ENCODE measurements around the gene ATP6V0C.

The ATP6V0C gene

DNA sequence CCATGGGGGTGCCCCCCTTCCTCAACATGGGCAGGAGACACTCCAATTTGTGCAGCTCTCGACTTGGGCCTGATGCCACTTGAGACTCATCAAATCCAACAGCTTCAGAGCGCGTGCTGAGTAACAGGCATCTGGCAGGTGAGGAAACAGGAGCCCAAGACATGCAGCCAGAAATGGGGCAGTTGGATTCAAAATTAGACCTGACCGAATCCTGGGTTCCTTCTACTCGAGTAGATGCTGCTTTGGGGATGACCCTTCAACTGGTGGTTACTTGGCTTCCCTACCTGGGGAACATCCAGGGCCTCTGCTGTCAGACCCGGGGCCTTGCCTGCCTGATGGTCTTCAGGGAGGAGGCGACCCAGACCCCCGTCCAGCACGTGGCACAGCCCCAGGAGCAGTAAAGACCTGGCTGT is 43.1 kb upstream of the ATP6V0C start:
- Histone ChIP-seq H3K4me3 (ENCODE audit: low read depth in 1 of 2, low read length in 2 of 2) (peak overlapping the region in 1 of 2 donors; percentile 41), H3K27me3 (ENCODE audit: low read depth, low read length) (peaks cover 28% of the 10 kb centered on the region), H3K36me3 (ENCODE audit: control insufficient read depth in 1 of 2, insufficient read depth in 2 of 2, low read length in 2 of 2) (no peaks in the 10 kb centered on the region), H3K9me3 (ENCODE audit: control insufficient read depth in 1 of 2, low read length in 2 of 2) (no peaks in the 10 kb centered on the region), H3K27ac (ENCODE audit: low read length) (no peak overlapping the region), H3K4me1 (ENCODE audit: control insufficient read depth in 1 of 2, insufficient read depth in 2 of 2, low read length in 2 of 2) (peaks cover 0 to 48% of the 10 kb centered on the region in 2 donors)

DNA sequence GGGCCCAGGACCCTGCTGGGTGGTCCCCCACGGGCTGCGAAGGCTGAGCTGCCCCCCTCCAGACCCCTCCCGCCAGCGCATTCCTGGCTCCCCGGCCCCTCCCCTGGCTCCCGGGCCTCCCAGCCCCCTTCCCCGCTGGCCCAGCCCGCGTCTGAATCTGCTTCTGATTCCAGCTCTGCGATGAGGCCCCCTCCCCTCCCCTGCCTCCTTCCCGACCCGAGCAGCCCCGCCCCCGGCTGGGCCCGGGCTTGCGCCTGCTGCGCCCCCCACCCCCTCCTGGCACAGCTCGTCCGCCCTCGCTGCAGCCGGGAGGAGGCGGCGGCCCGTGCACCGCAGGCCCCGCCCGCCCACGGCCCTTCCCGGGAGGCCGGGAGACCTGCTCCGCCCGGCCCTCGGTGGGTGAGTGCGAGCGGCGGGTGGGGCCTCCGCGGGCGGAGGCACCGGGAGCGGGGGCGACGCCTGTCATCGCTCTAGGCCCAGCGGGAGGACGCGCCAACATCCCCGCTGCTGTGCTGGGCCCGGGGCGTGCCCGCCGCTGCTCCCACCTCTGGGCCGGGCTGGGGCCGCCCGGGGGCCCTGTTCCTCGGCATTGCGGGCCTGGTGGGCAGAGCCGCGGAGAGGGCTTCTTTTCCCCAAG is 42.6 kb upstream of the ATP6V0C start, which contains the start of gene NTN3:
Gene NTN3, plus strand, starts transcription at position 282 of the 637 bp plus-strand sequence. CDS start 405 bp downstream, outside the sequence.
- peaks cover 3 to 53% of the 10 kb centered on the region in 2 donors for H3K4me1 ChIP-seq (ENCODE audit: control insufficient read depth in 1 of 2, insufficient read depth in 2 of 2, low read length in 2 of 2)

DNA sequence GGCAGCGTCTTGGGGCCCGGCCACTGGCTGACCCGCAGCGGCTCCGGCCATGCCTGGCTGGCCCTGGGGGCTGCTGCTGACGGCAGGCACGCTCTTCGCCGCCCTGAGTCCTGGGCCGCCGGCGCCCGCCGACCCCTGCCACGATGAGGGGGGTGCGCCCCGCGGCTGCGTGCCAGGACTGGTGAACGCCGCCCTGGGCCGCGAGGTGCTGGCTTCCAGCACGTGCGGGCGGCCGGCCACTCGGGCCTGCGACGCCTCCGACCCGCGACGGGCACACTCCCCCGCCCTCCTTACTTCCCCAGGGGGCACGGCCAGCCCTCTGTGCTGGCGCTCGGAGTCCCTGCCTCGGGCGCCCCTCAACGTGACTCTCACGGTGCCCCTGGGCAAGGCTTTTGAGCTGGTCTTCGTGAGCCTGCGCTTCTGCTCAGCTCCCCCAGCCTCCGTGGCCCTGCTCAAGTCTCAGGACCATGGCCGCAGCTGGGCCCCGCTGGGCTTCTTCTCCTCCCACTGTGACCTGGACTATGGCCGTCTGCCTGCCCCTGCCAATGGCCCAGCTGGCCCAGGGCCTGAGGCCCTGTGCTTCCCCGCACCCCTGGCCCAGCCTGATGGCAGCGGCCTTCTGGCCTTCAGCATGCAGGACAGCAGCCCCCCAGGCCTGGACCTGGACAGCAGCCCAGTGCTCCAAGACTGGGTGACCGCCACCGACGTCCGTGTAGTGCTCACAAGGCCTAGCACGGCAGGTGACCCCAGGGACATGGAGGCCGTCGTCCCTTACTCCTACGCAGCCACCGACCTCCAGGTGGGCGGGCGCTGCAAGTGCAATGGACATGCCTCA is 41.9 kb upstream of the ATP6V0C start:
- Histone ChIP-seq H3K27ac (ENCODE audit: low read length) (no peak overlapping the region), H3K27me3 (ENCODE audit: low read depth, low read length) (peaks cover 28% of the 10 kb centered on the region), H3K9me3 (ENCODE audit: control insufficient read depth in 1 of 2, low read length in 2 of 2) (no peaks in the 10 kb centered on the region), H3K36me3 (ENCODE audit: control insufficient read depth in 1 of 2, insufficient read depth in 2 of 2, low read length in 2 of 2) (no peaks in the 10 kb centered on the region), H3K4me1 (ENCODE audit: control insufficient read depth in 1 of 2, insufficient read depth in 2 of 2, low read length in 2 of 2) (peaks cover 3 to 55% of the 10 kb centered on the region in 2 donors), H3K4me3 (ENCODE audit: low read depth in 1 of 2, low read length in 2 of 2) (peak overlapping the region in 1 of 2 donors; percentile 41)

More for the DNA sequence above, 42.6 kb upstream of the ATP6V0C start, which contains the start of gene NTN3:
- Histone ChIP-seq H3K36me3 (ENCODE audit: control insufficient read depth in 1 of 2, insufficient read depth in 2 of 2, low read length in 2 of 2) (no peaks in the 10 kb centered on the region), H3K4me3 (ENCODE audit: low read depth in 1 of 2, low read length in 2 of 2) (peak within 1 kb of the TSS in 1 of 2 donors; percentile 41), H3K27me3 (ENCODE audit: low read depth, low read length) (peaks cover 28% of the 10 kb centered on the region), H3K27ac (ENCODE audit: low read length) (no peak within 1 kb of the TSS), H3K9me3 (ENCODE audit: control insufficient read depth in 1 of 2, low read length in 2 of 2) (no peaks in the 10 kb centered on the region)

DNA sequence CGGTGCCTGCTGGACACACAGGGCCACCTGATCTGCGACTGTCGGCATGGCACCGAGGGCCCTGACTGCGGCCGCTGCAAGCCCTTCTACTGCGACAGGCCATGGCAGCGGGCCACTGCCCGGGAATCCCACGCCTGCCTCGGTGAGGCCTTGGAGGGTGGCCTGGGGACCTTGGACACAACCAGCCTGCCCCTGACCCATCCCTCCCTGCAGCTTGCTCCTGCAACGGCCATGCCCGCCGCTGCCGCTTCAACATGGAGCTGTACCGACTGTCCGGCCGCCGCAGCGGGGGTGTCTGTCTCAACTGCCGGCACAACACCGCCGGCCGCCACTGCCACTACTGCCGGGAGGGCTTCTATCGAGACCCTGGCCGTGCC is 41.3 kb upstream of the ATP6V0C start:
- H3K4me1 ChIP-seq (ENCODE audit: control insufficient read depth in 1 of 2, insufficient read depth in 2 of 2, low read length in 2 of 2): peaks cover 3 to 55% of the 10 kb centered on the region in 2 donors
- H3K27me3 ChIP-seq (ENCODE audit: low read depth, low read length): peaks cover 28% of the 10 kb centered on the region
- no peak overlapping the region for H3K4me3 ChIP-seq (ENCODE audit: low read depth in 1 of 2, low read length in 2 of 2)
- H3K27ac ChIP-seq (ENCODE audit: low read length): no peak overlapping the region
- no peaks in the 10 kb centered on the region for H3K36me3 ChIP-seq (ENCODE audit: control insufficient read depth in 1 of 2, insufficient read depth in 2 of 2, low read length in 2 of 2)
- H3K9me3 ChIP-seq (ENCODE audit: control insufficient read depth in 1 of 2, low read length in 2 of 2): no peaks in the 10 kb centered on the region

DNA sequence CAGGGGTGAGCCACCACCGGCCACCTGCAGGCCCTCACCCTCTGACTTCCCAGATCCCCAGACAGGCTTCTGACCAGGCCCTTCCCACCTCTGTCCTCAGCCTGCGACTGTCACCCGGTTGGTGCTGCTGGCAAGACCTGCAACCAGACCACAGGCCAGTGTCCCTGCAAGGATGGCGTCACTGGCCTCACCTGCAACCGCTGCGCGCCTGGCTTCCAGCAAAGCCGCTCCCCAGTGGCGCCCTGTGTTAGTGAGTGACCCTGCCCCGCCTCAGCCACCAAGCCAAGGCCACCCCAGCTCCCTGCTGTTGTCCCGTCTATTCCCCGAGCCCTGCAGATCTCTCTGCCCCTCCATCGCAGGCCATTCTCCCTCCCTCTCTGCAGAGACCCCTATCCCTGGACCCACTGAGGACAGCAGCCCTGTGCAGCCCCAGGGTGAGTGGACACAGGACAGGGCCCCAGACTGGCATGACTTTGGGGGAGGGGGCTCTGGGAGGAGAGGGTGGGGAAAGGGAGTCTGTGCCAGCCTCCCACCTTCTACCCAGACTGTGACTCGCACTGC is 40.8 kb upstream of the ATP6V0C start:
- Histone ChIP-seq H3K4me1 (ENCODE audit: control insufficient read depth in 1 of 2, insufficient read depth in 2 of 2, low read length in 2 of 2) (peaks cover 3 to 52% of the 10 kb centered on the region in 2 donors), H3K27me3 (ENCODE audit: low read depth, low read length) (peaks cover 28% of the 10 kb centered on the region), H3K27ac (ENCODE audit: low read length) (no peak overlapping the region), H3K9me3 (ENCODE audit: control insufficient read depth in 1 of 2, low read length in 2 of 2) (no peaks in the 10 kb centered on the region), H3K4me3 (ENCODE audit: low read depth in 1 of 2, low read length in 2 of 2) (no peak overlapping the region), H3K36me3 (ENCODE audit: control insufficient read depth in 1 of 2, insufficient read depth in 2 of 2, low read length in 2 of 2) (no peaks in the 10 kb centered on the region)

DNA sequence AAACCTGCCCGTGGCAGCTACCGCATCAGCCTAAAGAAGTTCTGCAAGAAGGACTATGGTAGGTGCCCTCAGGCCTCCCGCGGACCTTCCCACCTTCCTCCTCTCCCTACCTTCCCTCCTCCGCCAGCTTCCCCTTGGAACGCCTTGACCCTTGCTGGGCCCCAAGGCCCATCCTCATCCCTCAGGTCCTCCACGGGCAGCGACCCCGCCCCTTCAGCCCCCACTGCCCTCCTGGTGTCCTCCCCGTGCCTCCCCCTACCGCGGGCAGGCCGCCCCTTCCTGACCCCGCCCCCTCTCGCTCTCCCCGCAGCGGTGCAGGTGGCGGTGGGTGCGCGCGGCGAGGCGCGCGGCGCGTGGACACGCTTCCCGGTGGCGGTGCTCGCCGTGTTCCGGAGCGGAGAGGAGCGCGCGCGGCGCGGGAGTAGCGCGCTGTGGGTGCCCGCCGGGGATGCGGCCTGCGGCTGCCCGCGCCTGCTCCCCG is 40.3 kb upstream of the ATP6V0C start:
- Histone ChIP-seq H3K36me3 (ENCODE audit: control insufficient read depth in 1 of 2, insufficient read depth in 2 of 2, low read length in 2 of 2) (no peaks in the 10 kb centered on the region), H3K4me3 (ENCODE audit: low read depth in 1 of 2, low read length in 2 of 2) (peak overlapping the region in 1 of 2 donors; percentile 39), H3K27ac (ENCODE audit: low read length) (no peak overlapping the region), H3K9me3 (ENCODE audit: control insufficient read depth in 1 of 2, low read length in 2 of 2) (no peaks in the 10 kb centered on the region), H3K4me1 (ENCODE audit: control insufficient read depth in 1 of 2, insufficient read depth in 2 of 2, low read length in 2 of 2) (peaks cover 3 to 47% of the 10 kb centered on the region in 2 donors), H3K27me3 (ENCODE audit: low read depth, low read length) (peaks cover 28% of the 10 kb centered on the region)

DNA sequence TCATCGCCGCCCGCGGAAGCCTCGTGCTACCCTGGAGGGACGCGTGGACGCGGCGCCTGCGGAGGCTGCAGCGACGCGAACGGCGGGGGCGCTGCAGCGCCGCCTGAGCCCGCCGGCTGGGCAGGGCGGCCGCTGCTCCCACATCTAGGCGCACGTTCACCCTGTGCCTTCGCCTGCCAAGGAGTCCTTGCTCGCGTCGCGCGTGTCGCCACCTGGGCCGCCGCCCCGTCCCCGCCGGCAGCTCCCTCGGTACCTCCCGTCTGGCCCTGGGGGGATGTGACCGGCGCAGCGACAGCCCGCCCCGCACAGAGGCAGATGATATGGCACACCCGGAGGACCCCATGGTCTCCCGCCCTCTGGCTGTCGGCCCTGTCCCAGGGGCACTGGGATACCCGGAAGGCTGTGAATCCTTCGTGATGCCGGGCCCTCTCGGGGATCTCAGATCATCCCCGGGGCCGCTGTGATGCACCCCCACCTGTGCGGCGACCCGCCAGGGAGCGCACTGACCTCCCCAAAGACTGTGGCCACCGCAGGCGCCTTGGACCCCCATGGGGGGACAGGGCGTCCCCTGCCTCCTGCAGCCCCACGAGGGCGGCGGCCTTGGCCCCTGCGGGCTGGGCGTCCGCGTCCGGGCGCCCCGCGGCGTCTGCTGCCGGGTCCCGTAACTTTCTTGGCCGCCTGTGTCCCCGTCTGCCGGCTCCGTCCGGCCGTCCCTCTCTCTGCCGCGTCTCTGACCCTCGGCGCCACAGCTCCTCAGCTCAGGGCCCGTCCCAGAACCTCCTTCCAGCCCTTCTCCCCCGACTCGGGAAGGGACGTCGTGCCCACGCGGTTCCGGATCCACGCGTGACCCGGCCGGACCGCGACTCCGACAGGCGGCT is 39.5 kb upstream of the ATP6V0C start:
- Histone ChIP-seq H3K9me3 (ENCODE audit: control insufficient read depth in 1 of 2, low read length in 2 of 2) (no peaks in the 10 kb centered on the region), H3K36me3 (ENCODE audit: control insufficient read depth in 1 of 2, insufficient read depth in 2 of 2, low read length in 2 of 2) (no peaks in the 10 kb centered on the region), H3K4me3 (ENCODE audit: low read depth in 1 of 2, low read length in 2 of 2) (peak overlapping the region; percentile 50 to 77), H3K27me3 (ENCODE audit: low read depth, low read length) (peaks cover 24% of the 10 kb centered on the region), H3K4me1 (ENCODE audit: control insufficient read depth in 1 of 2, insufficient read depth in 2 of 2, low read length in 2 of 2) (peaks cover 3 to 39% of the 10 kb centered on the region in 2 donors), H3K27ac (ENCODE audit: low read length) (no peak overlapping the region)

DNA sequence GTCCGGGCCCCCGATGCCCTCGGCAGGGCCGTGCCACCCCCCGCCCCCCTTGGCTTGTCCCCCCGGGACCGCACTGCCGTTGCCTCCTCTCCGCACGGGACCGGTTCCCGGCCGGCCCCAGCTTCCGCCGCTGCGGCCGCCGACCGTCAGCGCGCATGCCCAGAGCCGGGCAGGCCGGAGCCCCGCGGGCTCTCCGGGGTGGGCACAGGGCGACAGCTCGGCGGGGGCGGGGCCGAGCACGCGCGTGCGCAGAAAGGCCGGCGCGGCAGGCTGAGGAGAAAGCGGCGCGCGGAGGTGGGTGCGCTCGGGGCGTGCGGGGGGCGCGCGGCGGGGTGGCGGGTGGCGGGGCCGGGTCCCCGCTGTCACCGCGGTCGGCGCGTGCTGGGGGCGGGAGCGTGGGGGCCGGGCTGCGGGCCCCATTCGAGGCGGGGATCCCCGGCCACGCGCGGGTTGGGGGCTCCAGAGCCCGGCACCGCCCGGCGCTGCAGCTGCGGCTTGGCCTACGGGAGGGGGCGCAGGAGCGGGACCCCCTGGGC is 38.8 kb upstream of the ATP6V0C start, which contains the start of gene TBC1D24:
Gene TBC1D24, plus strand, starts transcription at position 251 of the 536 bp plus-strand sequence. CDS start 21,022 bp downstream, outside the sequence.
- Histone ChIP-seq H3K27ac (ENCODE audit: low read length) (no peak within 1 kb of the TSS), H3K4me3 (ENCODE audit: low read depth in 1 of 2, low read length in 2 of 2) (peak within 1 kb of the TSS; percentile 50 to 77), H3K4me1 (ENCODE audit: control insufficient read depth in 1 of 2, insufficient read depth in 2 of 2, low read length in 2 of 2) (peaks cover 3 to 38% of the 10 kb centered on the region in 2 donors), H3K36me3 (ENCODE audit: control insufficient read depth in 1 of 2, insufficient read depth in 2 of 2, low read length in 2 of 2) (no peaks in the 10 kb centered on the region), H3K27me3 (ENCODE audit: low read depth, low read length) (peaks cover 17% of the 10 kb centered on the region), H3K9me3 (ENCODE audit: control insufficient read depth in 1 of 2, low read length in 2 of 2) (no peaks in the 10 kb centered on the region)

DNA sequence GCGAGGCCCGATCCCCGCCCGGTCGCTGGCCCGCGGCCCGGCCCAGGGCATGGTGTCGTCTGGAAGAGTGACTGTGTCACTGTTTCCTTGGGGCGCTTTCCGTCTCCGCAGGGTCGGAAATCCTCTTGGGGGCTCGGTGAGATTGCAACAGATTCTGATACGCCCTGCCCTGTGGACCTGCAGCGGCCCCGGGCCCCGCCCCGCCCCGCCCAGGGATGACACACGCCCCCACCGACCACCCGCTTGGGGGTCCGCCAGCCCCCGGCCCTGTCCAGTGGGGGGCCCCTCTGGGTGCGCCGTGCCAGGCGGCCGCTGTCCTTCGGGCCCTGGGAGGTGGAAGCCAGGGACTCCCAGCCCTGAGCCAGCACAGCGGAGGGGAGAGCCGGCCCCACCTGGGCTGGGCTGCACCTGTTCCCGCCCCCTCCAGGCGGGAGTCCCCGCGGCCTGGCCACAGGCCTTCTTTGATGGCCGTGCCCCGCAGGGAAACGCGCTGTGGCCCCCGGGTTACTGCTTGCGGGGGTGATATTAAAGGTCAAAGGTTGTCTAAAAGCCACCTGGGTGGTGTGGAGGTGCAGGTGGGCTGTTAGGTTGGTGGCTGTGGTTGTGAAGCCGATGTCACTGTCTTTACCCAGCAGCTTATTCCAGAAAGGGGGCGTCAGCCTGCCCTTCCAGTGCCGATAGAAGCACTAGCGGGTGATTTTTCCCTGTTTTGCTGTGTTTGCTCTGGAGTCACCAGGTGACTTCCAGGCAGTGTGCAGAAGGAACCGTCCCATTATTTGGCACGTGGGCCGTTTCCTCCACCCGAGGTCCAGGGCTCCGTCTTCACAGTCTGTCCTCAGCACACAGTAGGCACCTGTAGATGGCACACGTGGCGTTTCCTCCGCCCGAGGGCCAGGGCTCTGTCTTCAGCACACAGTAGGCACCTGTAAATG is 38.1 kb upstream of the ATP6V0C start:
- Histone ChIP-seq H3K27me3 (ENCODE audit: low read depth, low read length) (peaks cover 16% of the 10 kb centered on the region), H3K27ac (ENCODE audit: low read length) (no peak overlapping the region), H3K4me1 (ENCODE audit: control insufficient read depth in 1 of 2, insufficient read depth in 2 of 2, low read length in 2 of 2) (peaks cover 3 to 36% of the 10 kb centered on the region in 2 donors), H3K9me3 (ENCODE audit: control insufficient read depth in 1 of 2, low read length in 2 of 2) (no peaks in the 10 kb centered on the region), H3K4me3 (ENCODE audit: low read depth in 1 of 2, low read length in 2 of 2) (peak overlapping the region; percentile 26 to 69), H3K36me3 (ENCODE audit: control insufficient read depth in 1 of 2, insufficient read depth in 2 of 2, low read length in 2 of 2) (no peaks in the 10 kb centered on the region)
